HEK293 (cell line): Measurements from ENCODE around the gene AVL9.

Experiments used
- CTCF ChIA-PET: fragments of 350-600 bp; formaldehyde crosslinking; extraction: SDS; loops from one replicate; lab custom pipeline; 2021; ENCODE audit warnings: antibody characterized with exemption; lab: Yijun Ruan, JAX
- POLR2A ChIA-PET: fragments of 300-600 bp; formaldehyde crosslinking; extraction: SDS; loops from one replicate; lab custom pipeline; 2020; ENCODE audit warnings: antibody characterized with exemption, inconsistent platforms; lab: Yijun Ruan, JAX
- H3K27ac ChIP-seq: fragments of 200-500 bp; sonication (Bioruptor generic); 2 replicates; pipeline ENCODE4 v1.5.1; 2014; ENCODE audit warnings: low read depth, low read length, control low read depth, inconsistent platforms; ENCODE audit errors: extremely low read depth
- H3K36me3 ChIP-seq, 2 experiments: fragments of 200-500 bp in 1 of 2; sonication (Bioruptor generic) in 1 of 2; 1 replicate in 1 of 2; 2 replicates in 1 of 2; pipeline ENCODE4 v1.5.1; 2014 to 2017; ENCODE audit warnings: inconsistent platforms in 2 of 2, low read length in 2 of 2; ENCODE audit not compliant: control insufficient read depth in 2 of 2, insufficient read depth in 1 of 2
- H3K4me1 ChIP-seq: fragments of 200-500 bp; sonication (Bioruptor generic); 2 replicates; pipeline ENCODE4 v1.5.1; 2014; ENCODE audit warnings: mild to moderate bottlenecking, low read length, inconsistent platforms; ENCODE audit not compliant: control insufficient read depth, insufficient read depth
- H3K4me3 ChIP-seq: 2 replicates; pipeline ENCODE4 v1.5.1; 2011; ENCODE audit warnings: low read depth, mild to moderate bottlenecking, control low read depth, low read length, moderate library complexity
- H3K9me3 ChIP-seq: fragments of 200-500 bp; sonication (Bioruptor generic); 2 replicates; pipeline ENCODE4 v1.5.1; 2014; ENCODE audit warnings: low read depth, low read length, inconsistent platforms; ENCODE audit not compliant: control insufficient read depth, insufficient read depth
- BCL11B ChIP-seq: fragments of 450-650 bp; formaldehyde crosslinking; IDR thresholded peaks from 2 replicates; pipeline ENCODE4 v1.5.1; 2016; ENCODE audit warnings: low read depth, missing biosample characterization, missing genetic modification characterization
- CTCF ChIP-seq: fragments of 450-650 bp; formaldehyde crosslinking; IDR thresholded peaks from 2 replicates; pipeline ENCODE4 v1.5.1; 2016; ENCODE audit warnings: missing biosample characterization, missing genetic modification characterization
- GLI4 ChIP-seq: fragments of 450-650 bp; formaldehyde crosslinking; IDR thresholded peaks from 2 replicates; pipeline ENCODE4 v1.5.1; 2016; ENCODE audit warnings: missing biosample characterization, missing genetic modification characterization
- REPIN1 ChIP-seq: fragments of 450-650 bp; formaldehyde crosslinking; IDR thresholded peaks from 2 replicates; pipeline ENCODE4 v1.5.1; 2017; ENCODE audit warnings: missing biosample characterization, missing genetic modification characterization, low read depth
- ZBTB10 ChIP-seq: fragments of 450-650 bp; formaldehyde crosslinking; IDR thresholded peaks from 2 replicates; pipeline ENCODE4 v1.5.1; 2016; ENCODE audit warnings: missing biosample characterization, missing genetic modification characterization
- ZBTB48 ChIP-seq: fragments of 450-650 bp; formaldehyde crosslinking; IDR thresholded peaks from 2 replicates; pipeline ENCODE4 v1.5.1; 2016; ENCODE audit warnings: missing biosample characterization, missing genetic modification characterization
- ZNF114 ChIP-seq: fragments of 450-650 bp; formaldehyde crosslinking; IDR thresholded peaks from 2 replicates; pipeline ENCODE4 v1.5.0; 2017; ENCODE audit warnings: missing biosample characterization, missing genetic modification characterization
- ZNF37A ChIP-seq: fragments of 450-650 bp; IDR thresholded peaks from 2 replicates; pipeline ENCODE4 v1.5.1; 2018; ENCODE audit warnings: missing biosample characterization, missing genetic modification characterization
- ZNF501 ChIP-seq: fragments of 450-650 bp; formaldehyde crosslinking; IDR thresholded peaks from 2 replicates; pipeline ENCODE4 v1.5.1; 2016; ENCODE audit warnings: missing biosample characterization, missing genetic modification characterization
- ZNF521 ChIP-seq: fragments of 450-650 bp; formaldehyde crosslinking; IDR thresholded peaks from 2 replicates; pipeline ENCODE4 v1.5.1; 2017; ENCODE audit warnings: missing biosample characterization, mild to moderate bottlenecking, missing genetic modification characterization
- ZNF623 ChIP-seq: fragments of 450-650 bp; formaldehyde crosslinking; IDR thresholded peaks from 2 replicates; pipeline ENCODE4 v1.5.1; 2016; ENCODE audit warnings: missing biosample characterization, missing genetic modification characterization
- ZSCAN16 ChIP-seq: fragments of 450-650 bp; formaldehyde crosslinking; IDR thresholded peaks from 2 replicates; pipeline ENCODE4 v1.5.1; 2016; ENCODE audit warnings: missing biosample characterization, missing genetic modification characterization
- ZSCAN18 ChIP-seq: fragments of 450-650 bp; formaldehyde crosslinking; IDR thresholded peaks from 2 replicates; pipeline ENCODE4 v1.5.1; 2016; ENCODE audit warnings: missing biosample characterization, missing genetic modification characterization
- ZSCAN30 ChIP-seq: fragments of 450-650 bp; IDR thresholded peaks from 2 replicates; pipeline ENCODE4 v1.5.1; 2018; ENCODE audit warnings: missing biosample characterization, mild to moderate bottlenecking, missing genetic modification characterization, moderate library complexity
- TF ChIP-seq, protein P1 (sequence below): fragments of 450-650 bp; formaldehyde crosslinking; IDR thresholded peaks from 2 replicates; pipeline ENCODE4 v1.5.1; 2016; ENCODE audit warnings: missing biosample characterization, missing genetic modification characterization
- TF ChIP-seq, protein P2 (sequence below): fragments of 450-650 bp; formaldehyde crosslinking; IDR thresholded peaks from 2 replicates; pipeline ENCODE4 v1.5.1; 2016; ENCODE audit warnings: missing biosample characterization, missing genetic modification characterization
- TF ChIP-seq, protein P3 (sequence below): fragments of 450-650 bp; formaldehyde crosslinking; IDR thresholded peaks from 2 replicates; pipeline ENCODE4 v1.5.1; 2016; ENCODE audit warnings: missing biosample characterization, missing genetic modification characterization
- TF ChIP-seq, protein P4 (sequence below): fragments of 450-650 bp; formaldehyde crosslinking; conservative IDR thresholded peaks from 2 replicates; pipeline ENCODE4 v1.5.1; 2016; ENCODE audit warnings: low read depth, missing biosample characterization, missing genetic modification characterization

AVL9 gene

DNA sequence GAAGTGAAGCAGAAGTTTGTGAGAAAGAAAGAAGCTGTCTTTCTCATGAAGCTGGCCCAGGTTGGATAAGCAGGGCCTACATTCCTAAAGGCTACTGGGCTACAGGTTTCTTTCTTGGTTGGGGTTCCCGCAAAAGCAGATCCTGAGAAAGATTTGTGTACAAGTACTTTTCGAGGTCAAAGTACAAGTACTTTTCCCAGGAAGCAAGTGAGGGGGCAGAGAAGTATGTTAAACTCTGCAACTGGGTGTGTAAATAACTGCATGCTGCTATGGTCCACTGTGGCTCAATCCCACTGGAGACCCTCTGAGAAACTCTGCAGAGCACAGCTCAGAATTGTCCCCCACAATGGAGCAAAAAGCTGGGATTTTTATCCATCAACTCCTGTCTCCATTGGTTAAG is 33.8 kb upstream of the AVL9 start (continued):
- TF ChIP-seq, protein P1, sequence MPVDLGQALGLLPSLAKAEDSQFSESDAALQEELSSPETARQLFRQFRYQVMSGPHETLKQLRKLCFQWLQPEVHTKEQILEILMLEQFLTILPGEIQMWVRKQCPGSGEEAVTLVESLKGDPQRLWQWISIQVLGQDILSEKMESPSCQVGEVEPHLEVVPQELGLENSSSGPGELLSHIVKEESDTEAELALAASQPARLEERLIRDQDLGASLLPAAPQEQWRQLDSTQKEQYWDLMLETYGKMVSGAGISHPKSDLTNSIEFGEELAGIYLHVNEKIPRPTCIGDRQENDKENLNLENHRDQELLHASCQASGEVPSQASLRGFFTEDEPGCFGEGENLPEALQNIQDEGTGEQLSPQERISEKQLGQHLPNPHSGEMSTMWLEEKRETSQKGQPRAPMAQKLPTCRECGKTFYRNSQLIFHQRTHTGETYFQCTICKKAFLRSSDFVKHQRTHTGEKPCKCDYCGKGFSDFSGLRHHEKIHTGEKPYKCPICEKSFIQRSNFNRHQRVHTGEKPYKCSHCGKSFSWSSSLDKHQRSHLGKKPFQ = no peak

DNA sequence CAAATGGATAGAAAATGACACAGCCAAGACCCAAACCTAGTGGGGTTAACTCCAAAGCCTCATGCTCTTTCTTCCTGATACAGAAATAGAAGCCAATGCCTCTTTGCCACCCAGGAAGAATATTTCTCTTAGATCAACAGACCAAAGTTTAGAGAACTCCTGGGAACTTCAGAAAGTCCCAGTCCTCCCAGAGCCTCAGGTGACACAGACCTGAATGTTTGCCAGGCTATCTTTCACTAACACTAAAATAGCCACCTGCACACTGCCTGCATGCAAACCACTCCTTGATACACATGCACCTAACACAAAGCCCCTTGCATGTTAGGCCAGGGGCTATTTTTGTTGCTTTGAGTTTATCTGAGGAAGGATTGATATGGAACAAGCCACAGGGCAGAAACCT is 32.8 kb upstream of the AVL9 start:
- CTCF ChIA-PET = interaction anchor here (0.6 kb wide), 2 partner anchors 17 to 1496 kb away, joined by 3 read pairs; no protein-coding TSS in a partner anchor
- no peak overlapping the region for H3K27ac ChIP-seq
- POLR2A ChIA-PET = no interaction called here
- TF ChIP-seq ZSCAN16 (tag by site-specific recombination) (no peak), ZBTB10 (tag by site-specific recombination) (no peak), ZBTB48 (tag by site-specific recombination) (no peak), ZSCAN18 (tag by site-specific recombination) (no peak), ZNF114 (tag by site-specific recombination) (no peak), BCL11B (tag by site-specific recombination) (no peak), ZNF501 (tag by site-specific recombination) (no peak), GLI4 (tag by site-specific recombination) (no peak), ZNF521 (tag by site-specific recombination) (no peak), ZSCAN30 (tag by site-specific recombination) (no peak), ZNF37A (tag by site-specific recombination) (no peak), CTCF (tag by site-specific recombination) (no peak), ZNF623 (tag by site-specific recombination) (no peak), REPIN1 (tag by site-specific recombination) (no peak)
- TF ChIP-seq, protein P2, sequence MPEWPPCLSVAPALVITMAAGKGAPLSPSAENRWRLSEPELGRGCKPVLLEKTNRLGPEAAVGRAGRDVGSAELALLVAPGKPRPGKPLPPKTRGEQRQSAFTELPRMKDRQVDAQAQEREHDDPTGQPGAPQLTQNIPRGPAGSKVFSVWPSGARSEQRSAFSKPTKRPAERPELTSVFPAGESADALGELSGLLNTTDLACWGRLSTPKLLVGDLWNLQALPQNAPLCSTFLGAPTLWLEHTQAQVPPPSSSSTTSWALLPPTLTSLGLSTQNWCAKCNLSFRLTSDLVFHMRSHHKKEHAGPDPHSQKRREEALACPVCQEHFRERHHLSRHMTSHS (tag by site-specific recombination) = no peak
- TF ChIP-seq, protein P3, sequence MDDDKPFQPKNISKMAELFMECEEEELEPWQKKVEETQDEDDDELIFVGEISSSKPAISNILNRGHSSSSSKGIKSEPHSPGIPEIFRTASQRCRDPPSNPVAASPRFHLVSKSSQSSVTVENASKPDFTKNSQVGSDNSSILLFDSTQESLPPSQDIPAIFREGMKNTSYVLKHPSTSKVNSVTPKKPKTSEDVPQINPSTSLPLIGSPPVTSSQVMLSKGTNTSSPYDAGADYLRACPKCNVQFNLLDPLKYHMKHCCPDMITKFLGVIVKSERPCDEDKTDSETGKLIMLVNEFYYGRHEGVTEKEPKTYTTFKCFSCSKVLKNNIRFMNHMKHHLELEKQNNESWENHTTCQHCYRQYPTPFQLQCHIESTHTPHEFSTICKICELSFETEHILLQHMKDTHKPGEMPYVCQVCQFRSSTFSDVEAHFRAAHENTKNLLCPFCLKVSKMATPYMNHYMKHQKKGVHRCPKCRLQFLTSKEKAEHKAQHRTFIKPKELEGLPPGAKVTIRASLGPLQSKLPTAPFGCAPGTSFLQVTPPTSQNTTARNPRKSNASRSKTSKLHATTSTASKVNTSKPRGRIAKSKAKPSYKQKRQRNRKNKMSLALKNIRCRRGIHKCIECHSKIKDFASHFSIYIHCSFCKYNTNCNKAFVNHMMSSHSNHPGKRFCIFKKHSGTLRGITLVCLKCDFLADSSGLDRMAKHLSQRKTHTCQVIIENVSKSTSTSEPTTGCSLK (tag by site-specific recombination) = no peak
- TF ChIP-seq, protein P4, sequence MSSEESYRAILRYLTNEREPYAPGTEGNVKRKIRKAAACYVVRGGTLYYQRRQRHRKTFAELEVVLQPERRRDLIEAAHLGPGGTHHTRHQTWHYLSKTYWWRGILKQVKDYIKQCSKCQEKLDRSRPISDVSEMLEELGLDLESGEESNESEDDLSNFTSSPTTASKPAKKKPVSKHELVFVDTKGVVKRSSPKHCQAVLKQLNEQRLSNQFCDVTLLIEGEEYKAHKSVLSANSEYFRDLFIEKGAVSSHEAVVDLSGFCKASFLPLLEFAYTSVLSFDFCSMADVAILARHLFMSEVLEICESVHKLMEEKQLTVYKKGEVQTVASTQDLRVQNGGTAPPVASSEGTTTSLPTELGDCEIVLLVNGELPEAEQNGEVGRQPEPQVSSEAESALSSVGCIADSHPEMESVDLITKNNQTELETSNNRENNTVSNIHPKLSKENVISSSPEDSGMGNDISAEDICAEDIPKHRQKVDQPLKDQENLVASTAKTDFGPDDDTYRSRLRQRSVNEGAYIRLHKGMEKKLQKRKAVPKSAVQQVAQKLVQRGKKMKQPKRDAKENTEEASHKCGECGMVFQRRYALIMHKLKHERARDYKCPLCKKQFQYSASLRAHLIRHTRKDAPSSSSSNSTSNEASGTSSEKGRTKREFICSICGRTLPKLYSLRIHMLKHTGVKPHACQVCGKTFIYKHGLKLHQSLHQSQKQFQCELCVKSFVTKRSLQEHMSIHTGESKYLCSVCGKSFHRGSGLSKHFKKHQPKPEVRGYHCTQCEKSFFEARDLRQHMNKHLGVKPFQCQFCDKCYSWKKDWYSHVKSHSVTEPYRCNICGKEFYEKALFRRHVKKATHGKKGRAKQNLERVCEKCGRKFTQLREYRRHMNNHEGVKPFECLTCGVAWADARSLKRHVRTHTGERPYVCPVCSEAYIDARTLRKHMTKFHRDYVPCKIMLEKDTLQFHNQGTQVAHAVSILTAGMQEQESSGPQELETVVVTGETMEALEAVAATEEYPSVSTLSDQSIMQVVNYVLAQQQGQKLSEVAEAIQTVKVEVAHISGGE (tag by site-specific recombination) = no peak
- TF ChIP-seq, all 188 proteins: peak for 0
- no peaks in the 10 kb centered on the region for H3K36me3 ChIP-seq
- H3K4me3 ChIP-seq = no peak overlapping the region
- H3K9me3 ChIP-seq = no peaks in the 10 kb centered on the region
- 0 out of 2 replicates have a peak, but pooled peaks cover 3% of the 10 kb centered on the region for H3K4me1 ChIP-seq
